GM21423 (cell line): ENCODE results near the gene STYX.

Source experiments
- ATAC-seq: cut with Tn5 transposase; IDR thresholded peaks from one replicate; pipeline ENCODE4 v1.9.1; 2021; ENCODE audit warnings: mild to moderate bottlenecking, moderate library complexity; ENCODE audit not compliant: unreplicated experiment

STYX gene

DNA sequence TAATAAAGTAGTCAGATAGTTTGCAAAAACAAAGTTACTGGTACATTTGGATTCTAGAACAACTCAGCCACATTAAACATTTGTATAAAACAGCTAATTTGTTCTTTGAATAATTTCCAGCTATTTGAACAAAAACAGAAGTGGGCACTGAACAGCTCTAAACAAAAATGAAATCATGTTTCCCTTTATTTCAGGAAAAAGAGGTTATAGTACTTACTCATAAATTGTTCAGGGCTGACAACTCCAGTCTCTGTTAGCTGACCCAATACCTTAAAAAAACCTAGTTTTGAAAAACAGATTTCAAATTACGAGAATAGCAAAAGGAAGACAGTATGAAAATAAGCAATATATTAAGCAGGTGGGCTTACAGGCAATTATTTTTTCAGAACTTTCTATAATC, 53.2 kb downstream of the STYX start:
- ATAC-seq = no peak

DNA sequence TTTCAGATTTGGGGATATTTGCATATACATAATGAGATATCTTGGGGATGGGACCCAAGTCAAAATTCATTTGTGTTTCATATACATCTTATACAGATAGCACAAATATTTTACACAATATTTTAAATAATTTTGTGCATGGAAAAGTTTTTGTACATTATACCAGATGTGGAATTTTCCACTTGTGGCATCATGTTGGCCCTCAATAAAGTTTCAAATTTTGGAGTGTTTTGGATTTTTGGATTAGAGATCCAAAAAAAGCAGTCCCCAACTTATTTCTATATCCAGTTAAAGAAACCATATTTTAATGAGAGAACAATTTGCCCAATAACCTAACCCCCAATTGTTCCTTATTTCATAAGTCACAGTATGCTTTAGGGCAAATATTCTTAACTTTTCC, 56.9 kb downstream of the STYX start:
- no peak for ATAC-seq

DNA sequence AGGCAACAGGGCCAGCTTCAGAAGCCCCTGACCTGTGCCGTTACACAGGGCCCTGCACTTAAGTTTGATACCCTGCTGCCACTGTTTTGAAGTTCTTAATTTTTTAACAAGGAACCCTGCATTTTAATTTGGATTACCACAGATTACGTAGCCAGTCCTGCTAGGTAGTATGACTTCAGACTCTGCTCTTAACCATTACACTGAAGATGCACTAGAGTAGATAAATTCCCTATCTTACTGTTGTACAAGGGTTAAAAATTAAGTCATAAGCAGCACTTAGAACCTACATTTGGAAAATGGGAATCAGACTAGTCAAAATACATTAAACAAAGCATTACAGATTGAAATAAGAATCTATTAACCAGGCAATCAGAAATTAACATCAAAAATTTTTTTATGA, 59.2 kb downstream of the STYX start:
- ATAC-seq = no peak

DNA sequence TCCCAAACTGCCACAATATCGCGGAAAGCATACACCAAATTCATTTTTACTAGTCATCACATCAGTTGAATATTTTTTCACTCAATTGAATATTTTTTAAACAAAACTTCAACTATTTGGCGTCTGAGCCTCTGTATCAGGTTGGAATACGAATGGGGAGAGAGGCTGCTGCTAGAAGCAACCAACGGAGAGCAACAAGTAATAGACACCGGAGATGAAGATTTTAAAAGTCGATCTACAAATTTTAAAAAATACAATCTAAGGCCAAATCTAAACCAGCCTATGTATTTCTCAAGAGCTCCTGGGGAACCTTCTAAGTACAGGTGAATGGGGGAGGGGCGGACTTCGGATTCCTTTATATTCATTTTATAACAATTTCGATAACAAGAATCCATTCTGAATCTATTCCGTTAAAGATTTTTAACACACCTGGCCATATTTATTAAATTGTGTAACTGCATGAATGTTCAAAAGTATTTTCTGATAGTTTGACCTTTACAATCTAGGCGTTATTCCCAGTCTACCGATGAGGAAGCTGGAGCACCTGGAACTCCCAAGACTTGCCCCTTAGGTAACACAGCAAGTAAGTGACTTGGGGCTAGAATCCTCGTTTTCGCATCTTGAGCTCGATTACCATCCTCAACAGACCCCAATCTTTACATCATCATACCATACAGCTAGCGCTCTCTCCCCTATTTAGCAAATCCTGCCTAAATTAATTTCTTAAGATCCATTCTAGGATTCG, 60.2 kb downstream of the STYX start:
- ATAC-seq = no peak

DNA sequence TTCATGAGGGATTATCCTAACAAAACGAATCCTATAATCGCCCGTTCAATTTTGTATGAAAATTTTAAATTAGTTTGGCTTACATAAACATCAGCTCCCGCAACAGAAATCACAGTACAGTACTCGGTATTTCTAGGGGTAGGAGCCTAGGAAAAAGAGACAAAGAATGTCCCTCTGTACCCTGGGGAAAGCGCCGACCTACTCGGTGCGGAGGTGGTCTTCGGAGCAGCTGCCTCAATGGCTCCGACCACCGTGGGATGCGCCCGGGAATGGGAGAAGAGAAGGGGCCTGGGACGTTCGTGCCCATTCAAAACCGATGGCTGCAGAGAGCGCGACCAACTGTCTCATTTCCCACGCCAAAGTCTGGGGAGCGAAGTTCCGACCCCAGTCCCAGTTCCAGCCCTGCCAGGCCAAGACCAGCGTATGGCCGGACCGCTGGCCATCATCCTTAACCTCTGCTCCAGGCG, 60.8 kb downstream of the STYX start:
- peak; percentile 1 for ATAC-seq

DNA sequence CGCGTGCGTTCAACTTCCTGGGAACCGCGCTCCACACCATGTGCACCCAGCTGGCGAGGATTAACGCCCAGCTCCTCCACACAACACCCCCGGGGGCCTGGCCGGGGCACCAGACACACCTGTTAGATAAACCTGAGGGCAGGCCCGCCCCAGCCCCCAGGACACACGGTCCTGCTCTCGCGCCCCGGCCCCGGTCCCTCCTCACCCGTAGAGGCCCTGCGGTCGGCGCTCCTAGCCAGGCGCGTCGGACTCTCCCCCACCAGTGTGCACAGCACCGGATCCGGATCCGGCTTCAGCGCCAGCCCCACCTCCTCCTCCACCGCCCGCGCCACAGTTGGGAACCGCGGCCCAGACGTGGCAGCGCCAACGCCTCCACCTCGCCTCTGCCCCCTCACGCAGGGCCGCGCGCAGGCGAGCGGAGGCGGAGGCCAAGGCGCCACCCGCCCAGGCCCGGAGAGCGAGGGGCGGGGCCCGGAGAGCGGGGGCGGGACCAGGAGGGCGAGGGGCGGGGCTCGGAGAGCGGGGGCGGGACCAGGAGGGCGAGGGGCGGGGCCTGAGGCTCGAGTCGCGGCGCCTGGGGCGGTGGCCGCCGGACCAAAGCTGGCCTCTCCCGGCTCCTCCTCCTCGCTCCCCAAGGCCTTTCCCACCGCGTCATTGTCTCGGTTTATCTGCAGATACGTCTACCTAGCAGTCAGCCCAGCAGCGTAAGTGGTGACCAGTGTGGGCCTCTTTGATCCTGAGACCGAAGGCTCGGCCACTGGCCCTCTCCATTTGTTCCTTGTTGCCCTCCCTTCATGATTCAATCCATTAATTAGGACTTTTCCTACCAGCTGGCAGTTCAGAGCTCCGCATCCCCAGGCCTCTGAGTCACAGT, 61.5 kb downstream of the STYX start, which contains the start of gene GNPNAT1:
Gene GNPNAT1, minus strand, starts transcription at position 385 of the 874 bp plus-strand sequence. CDS start 6,957 bp downstream, outside the sequence.
- peak; percentile 95 for ATAC-seq

DNA sequence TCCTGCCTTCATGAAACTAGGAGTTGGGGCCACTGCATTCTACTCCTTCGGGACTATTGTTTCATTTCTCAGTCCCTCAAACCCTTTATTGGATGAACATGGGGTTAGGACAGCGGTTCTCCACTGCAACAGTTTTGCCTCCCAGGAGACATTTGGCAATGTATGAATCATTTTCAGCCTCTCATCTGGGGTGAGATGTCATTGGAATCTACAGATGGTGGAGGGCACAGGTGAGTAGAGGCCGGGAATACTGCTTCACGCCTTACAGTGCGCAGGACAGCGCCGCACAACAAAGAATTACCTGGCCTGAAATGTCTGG, 62.1 kb downstream of the STYX start:
- ATAC-seq = no peak

DNA sequence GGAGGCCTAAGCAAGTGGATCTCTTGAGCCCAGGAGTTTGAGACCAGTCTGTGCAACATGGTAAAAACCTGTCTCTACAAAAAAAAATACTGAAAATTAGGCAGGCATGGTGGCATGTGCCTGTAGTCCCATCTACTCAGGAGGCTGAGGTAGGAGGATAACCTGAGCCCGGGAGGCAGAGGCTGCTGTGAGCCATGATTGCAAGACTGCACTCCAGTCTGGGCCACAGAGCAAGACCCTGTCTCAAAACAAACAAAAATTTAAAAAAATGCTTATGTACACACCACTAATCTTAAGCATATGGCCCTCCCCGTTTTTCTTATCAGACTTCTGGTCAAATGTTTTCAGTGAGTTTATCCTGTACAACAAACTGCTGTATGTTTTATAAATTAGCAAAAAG, 63.1 kb downstream of the STYX start:
- no peak for ATAC-seq

DNA sequence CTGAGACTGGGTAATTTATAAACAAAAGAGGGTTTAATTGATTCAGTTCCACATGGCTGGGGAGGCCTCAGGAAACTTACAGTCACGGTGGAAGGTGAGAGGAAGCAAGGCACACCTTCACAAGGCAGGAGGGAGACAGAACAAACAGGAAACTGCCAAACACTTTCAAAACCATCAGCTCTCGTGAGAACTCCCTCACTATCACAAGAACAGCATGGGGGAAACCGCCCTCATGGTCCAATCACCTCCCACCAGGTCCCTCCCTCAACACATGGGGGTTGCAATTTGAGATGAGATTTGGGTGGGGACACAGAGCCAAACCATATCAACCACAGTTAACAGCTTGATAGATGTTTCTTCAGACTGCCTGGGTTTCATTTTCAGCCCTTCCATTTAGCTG, 67.7 kb downstream of the STYX start:
- ATAC-seq = no peak

DNA sequence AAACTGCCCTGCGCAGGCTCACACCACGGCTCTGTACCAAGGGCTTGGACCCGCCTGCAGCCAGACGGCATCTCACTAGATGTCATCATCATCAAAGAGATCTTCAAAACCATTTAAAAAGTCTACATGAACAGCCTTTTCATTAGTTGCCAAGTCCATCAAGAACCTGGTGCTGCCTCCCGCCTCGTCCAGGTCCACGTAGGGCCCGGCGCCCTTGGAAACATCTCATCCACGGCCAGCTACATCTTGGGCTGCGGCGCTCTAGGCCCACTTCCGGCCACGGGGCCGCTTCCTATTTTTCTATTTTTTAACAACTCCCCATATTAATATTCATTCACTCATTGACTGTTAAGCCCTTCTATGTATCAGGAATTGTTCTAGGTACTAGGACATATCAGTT, 68.9 kb downstream of the STYX start:
- no peak for ATAC-seq

DNA sequence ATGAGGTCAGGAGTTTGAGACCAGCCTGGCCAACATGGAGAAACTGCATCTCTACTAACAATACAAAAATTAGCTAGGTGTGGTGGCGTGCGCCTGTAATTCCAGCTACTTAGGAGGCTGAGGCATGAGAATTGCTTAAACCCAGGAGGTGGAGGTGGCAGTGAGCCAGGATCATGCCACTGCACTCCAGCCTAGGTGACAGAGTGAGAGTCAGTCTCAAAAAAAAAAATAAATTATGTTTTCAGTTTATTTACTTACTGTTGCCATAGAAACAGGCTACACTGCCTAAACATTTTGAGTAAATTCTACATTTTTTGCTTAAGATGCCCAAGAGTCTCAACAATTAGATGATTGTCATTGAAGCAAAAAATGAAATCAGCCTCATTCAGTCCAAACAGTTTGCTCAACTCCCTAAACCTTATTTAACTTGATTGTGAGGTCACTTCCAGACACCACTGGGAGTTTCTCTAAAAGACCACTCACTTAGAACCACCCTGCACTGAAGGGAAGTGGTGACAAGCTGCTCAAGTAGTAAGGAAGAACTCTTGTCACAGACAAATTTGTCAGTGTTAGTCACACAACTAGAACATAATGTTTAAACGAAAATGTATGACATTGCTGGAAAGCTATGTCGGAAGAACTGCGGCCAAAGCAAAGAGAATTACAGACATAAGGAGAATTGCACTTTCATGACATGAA, 71.2 kb downstream of the STYX start:
- ATAC-seq = no peak

DNA sequence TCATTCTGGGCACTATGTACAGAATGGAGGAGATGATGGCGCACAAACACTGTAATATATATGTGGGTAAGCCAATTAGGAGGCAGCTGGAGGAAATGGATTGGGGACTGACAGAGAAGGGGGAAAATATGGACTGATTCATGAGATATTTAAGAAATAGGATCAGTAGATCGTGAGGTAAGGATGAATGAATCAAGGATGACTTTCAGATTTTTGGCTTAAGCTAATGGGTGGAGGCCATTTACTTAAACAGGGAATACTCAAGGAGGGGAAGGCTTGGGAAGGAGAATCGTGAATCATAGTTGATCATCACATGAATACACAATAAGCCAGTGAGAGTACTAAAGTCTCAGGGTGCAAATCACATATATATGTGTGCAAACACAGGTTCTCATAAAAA, 72.6 kb downstream of the STYX start:
- no peak for ATAC-seq

DNA sequence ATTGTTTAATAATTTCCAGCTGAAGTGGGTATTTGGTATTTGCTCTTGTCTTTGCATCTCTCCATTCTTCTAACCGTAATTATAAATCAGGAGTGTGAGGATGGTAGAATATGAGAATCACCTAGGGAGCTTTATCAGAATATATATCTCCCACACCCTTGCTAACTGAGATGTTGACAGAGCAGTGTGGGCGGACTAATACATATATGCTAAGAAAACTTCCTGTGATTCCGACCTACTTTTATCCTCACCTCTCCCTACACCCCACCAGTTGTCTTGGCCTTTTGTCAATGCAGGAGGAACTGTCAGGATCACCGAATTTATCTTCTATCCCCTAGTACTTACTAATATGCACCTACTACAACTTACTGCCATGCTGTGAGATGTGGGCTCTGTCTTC, 76.1 kb downstream of the STYX start:
- ATAC-seq = no peak

DNA sequence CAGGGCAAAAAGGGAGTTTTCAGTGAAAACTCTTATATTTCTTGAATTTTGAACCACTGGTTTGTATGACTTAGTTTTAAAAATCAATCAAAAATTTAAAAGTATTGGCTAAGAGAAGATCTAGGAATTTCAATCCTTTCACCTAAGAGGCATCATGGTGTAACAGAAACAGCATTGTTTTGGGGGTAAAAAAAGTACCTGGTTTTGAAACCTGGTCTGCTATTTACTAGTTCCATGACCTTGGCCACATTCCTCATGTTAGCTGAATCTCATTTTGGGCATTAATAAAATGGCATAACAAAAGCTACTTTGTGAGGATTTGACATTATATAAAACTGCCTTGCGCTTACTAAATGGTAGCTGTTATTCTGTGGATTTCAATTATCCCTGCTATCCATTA, 78.1 kb downstream of the STYX start:
- no peak for ATAC-seq

DNA sequence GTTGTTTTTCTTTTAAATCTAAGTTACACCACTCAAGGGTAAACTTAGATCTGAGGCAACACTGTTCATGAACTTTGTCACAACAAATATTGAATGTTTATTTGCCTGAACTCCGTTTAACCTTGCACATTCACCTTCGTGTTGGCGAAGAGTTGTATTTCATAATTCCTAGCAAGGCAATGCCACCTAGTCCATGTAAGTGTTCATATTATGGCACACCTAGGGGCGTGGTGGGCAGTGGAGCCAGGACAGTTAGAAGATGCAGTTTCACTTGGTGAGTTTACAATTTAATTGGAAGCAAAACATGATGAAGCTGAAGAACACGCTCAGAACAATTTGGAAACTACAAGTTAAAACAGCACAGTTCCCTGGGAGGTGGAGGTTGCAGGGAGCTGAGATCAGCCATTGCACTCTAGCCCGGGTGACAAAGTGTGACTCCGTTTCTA, 91.9 kb downstream of the STYX start:
- ATAC-seq = no peak

DNA sequence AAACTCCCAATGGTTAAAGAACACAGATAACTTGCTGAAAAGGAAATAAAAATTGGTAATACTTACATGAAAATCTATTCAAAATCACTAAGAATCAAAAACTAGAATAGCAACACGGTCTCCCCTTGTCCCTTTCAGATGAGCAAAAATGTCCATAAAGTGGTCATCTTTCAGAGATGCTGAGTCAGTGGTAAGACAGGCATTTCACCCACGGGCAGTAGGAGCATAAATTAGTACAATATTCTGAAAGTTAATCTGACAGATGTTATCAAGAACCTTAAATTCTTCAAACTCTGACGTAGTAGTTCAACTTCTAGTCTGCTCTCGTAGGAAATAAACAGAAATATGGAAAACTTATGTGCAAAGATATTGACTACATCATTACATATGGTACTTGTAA, 94.5 kb downstream of the STYX start:
- ATAC-seq = no peak
